Renal cortex interstitium (tissue), 11 donors: Measurements from ENCODE around the gene HES7. TPM values are rescaled to one million over a fixed set of nuclear protein-coding genes. Genes with fewer than 3 reads are reported as not detected.
"Not testable (repeated sequence)": the region's sequence is repeated elsewhere in the genome, so short reads cannot be mapped to it uniquely, and the experiment has no call there.

Source experiments
- DNase-seq, 11 donors: peaks; one replicate each; pipeline ENCODE4 v3.0.0-alpha.2; 2013; ENCODE audit warnings: low read depth in 9 of 11, low spot score in 4 of 11; ENCODE audit errors: extremely low read depth in 1 of 11
- polyA plus RNA-seq, 3 donors: library from polyadenylated mRNA; unstranded; fragments of 120-200 nt; gene quantifications; one replicate each; pipeline ENCODE4 v1.2.1, GENCODE V29; 2013; ENCODE audit not compliant: insufficient read length in 3 of 3

Gene HES7
- polyA plus RNA-seq, 3 donors, result 0.17 TPM; not detected in 2

DNA sequence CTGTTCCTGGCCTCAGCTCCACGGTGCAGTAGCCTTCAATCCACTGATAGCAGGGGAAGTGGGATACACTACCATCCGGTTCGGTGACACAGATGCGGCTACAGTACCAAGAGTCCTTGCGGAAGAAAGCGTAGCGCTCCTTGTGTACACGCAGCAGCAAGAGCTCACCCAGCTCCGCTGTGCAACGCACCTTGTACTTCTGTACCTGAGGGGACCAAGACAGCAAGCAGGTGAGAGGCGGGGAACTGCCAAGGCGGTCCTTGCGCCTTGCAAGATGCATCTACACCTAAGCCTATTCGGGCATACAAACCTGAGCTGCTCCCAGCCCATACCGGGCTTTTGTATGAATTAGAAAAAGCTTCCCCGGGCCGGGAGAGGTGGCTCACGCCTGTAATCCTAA is 7.1 kb downstream of the HES7 start:
- no peak for DNase-seq

DNA sequence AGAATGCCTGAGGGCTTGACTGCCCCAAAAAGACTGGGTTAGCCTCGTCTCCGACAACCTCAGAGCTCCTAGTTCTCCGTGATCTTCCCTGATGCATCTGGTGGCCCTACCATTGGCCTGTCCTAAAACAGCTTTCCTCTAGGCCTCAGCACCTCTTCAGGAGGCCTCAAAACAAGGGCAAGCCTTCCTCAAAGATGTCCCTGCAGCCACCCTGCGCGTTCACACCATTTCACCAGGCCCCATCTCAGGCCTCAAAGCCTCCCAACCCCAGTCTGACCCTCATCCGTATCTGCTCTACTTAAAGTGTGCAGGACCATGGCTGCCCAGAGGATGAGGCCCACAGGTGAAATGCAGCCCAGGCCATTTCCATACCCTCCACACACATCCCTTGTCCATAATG is 13.0 kb downstream of the HES7 start:
- DNase-seq, result no peak

DNA sequence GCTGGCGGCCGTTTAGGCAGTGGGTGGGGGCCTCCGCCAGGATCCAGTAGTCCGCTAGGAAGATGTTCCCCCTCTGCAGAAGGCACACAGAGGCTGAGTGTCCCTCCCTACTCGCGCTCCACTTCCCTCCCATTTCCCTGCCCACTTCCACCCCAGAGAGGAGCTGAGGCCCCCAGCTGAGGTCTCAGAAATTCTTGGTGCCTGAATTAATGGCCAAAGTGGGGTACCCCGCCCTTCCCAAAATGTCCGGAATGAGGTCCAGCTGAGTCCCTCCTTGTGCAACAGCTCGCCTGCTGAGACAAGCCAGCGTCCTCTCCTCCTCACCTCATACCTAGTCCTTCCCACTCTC is 13.5 kb downstream of the HES7 start:
- no peak for DNase-seq

DNA sequence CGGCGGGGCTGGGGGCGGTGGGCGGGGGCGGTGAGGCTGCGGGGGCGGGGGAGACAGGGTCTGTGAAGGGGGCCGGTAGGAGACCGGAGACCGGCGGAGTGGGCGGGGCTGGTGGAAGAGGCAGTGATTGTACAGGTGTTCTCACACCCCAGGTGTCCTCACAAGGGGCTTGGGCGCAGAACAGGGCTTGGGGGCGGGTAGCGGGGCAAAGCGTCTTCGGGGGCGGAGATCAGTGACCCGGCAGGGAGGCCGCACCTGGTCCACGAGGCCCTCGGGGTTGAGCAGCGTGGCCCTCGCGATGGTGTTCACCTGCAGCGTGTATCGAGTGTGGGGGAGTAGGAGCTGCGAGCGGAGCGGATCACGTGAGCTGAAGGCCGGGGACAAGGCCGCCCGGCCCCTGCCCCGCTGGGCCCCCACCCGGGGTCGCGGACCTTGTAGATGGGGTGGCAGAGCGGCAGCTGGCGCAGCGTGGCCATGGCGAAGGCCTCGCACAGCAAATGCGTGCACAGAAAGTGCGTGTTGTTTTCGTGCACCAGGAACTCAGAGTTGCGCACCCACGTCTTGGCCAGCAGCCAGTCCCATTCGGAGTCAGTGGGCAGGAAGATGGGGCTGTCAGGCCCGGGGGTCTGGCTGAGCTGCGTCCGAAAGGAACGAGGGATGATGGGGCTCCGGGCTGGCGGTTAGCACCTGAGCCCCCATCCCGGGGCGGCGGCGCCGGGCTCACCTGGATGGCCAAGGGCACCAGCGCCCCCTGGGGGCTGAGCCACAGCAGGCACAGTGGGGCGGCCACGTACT is 14.0 kb downstream of the HES7 start:
- DNase-seq, result peak in 1 of 11 donors; percentile 46

DNA sequence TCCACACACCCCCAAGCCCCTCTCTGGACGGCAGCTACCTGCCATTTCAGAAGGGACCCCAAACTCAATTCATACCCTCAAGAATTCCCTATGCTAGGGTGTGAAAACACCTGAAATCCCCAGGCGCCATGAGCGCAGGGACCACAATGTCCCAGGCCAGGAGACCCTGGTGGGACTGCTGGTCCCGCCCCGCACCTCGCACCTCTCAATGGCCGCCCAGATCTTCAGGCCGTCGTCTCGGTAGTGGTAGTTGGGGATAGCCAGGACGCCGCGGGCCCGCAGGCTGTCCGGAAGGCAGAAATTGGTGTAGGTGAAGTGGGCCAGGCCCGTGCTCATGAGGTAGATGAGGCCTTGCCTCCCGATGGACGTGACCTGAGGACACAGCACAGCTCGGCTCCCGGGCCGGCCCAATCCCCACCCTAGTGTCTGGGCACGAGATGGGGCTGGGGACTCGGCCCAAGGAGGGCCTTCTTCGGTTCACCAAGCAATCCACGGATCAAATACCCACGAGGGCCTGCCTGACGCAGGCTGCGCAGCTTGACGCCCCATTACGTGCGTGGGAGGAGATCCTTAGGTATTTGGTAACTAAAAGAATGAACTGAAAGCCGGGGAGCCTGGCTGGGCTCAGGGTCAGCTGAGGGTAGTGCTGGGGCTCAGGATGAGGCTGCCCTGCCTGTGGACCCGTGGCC is 14.8 kb downstream of the HES7 start:
- DNase-seq, result peak in 1 of 11 donors; percentile 26

GRCh38 chr17:8106980-8107379 is 16.9 kb downstream of the HES7 start:
- not testable (repeated sequence) for DNase-seq

DNA sequence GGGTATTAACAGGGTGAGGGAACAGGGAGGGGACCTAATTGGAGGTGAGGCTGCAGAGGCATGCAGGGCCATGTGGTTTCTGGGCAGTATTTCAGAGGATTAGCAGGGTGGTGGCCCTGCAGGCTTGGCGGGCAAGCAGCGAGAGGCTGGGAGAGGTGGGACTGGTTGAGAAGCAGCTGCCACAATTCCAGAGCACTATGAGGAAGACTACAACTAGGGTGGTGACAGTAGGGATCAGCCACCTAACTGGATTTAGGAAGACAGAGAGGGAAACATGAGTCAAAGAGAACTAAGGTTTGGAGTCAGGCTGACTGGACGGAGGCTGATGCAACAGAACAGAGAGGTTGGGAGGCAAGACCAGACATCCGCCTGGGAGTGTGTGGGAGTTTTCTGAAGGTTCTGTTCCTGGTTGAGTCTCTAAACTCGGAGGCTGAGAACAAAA is 17.9 kb downstream of the HES7 start:
- DNase-seq, result no peak

- no peak for DNase-seq
Observed at GRCh38 chr17:8104911-8105310, 19.0 kb downstream of the HES7 start.

GRCh38 chr17:8103549-8103948 is 20.4 kb downstream of the HES7 start:
- DNase-seq, result no peak

DNA sequence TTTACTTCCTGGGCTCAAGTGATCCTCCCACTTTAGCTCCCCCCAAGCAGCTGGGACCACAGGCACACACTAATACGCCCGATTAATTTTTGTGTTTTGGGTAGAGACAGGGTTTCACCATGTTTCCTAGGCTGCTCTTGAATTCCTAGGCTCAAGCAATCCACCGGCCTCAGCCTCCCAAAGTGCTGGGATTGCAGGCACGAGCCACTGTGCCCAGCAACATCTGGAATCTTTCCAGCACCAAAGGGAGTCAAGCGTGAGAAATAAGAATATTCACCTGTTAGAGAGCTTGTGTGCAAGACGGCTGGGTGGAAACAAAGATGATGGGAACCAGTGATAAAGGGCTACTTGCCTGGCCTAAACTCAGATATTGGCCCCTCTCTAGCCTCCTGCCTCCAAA is 22.2 kb downstream of the HES7 start:
- DNase-seq, result peak in 1 of 11 donors; percentile 7

DNA sequence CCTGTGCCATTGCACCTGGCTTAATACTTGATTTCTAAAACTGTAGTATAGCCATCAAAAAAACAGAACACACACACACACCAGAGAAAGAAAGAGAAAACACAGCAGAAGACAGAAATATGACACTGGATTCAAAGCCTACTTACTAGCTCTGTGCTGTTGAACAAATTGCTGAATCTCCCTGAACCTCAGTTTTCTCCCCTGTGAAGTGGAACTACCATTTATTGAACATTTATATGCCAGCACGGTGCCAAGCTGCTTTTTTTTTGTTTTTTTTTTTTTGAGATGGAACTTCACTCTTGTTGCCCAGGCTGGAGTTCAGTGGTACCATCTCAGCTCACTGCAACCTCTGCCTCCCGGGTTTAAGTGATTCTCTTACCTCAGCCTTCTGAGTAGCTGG is 23.1 kb downstream of the HES7 start:
- no peak for DNase-seq

DNA sequence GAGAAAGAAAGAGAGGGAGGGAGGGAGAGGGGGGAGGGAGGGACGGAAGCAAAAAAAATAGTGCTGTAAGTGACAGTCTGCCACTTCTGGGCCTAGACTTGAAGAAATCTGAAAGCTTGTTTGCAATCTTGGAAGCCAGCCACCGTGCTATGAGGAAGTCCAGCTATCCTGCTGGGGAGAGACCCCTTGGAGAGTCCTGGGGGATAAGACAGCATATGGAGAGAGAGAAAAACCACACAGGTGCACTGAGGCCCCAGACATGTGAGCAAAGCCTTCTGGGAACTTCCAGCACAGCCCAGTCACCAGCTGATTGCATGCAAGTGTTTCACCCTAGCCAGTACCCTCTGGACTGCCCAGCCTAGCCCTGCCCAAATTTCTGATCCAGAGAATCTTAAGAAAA is 23.8 kb downstream of the HES7 start:
- no peak for DNase-seq

DNA sequence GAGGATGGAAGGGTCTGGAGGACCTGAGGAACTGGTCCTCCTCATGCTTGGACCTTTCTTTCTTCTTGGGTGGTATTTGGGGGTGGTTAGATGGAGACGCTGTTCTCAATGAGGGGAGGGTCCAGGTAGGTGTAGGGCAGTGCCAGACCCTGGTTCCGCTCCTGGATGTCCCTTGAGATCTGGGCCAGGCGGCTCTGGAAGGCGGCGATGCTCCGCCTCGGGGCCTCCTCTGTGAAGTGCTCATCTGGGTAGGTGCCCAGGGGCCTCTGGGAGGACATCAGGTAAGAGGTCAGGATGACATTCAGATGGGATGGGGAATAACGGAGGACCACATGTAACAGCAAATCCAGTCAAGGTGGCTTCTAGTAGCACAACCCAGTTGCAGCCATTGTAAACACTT is 27.4 kb downstream of the HES7 start:
- DNase-seq, result no peak

- DNase-seq, result no peak
Observed at GRCh38 chr17:8095361-8095760, 28.5 kb downstream of the HES7 start.

GRCh38 chr17:8091033-8091687 is 32.7 kb downstream of the HES7 start:
- DNase-seq, result no peak

DNA sequence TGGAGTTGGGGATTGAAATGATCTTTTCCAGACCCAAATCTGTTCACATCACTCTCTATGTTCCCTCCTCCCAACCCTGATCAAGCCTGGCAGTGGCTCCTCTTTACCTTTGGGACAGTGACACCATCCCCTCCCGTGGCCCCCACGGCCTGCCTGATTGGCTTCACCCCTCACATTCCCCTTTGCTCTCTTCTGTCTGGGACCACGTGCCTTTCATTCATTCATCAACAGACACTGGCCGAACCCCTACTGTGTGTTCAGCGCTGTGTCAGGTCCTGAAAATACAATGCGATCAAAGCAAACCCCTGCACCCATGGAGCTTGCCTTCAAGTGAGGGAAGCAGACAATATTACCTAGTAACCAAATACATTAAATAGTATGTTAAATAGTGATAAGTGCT is 34.2 kb downstream of the HES7 start:
- DNase-seq, result no peak

DNA sequence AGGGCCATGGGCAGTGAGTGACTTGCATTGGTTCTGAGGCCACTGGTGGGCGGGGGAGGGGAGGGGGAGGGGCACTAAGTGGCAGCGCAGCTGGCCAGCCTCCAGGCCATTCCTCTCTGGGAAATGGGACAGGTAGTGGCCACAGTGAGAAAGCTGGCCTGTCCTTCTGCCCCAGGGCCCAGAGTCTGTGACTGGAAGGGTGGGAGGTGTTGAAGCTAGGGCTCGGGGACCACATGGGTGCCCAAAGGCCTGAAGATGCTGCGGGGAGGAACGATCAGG is 36.0 kb downstream of the HES7 start:
- no peak for DNase-seq

DNA sequence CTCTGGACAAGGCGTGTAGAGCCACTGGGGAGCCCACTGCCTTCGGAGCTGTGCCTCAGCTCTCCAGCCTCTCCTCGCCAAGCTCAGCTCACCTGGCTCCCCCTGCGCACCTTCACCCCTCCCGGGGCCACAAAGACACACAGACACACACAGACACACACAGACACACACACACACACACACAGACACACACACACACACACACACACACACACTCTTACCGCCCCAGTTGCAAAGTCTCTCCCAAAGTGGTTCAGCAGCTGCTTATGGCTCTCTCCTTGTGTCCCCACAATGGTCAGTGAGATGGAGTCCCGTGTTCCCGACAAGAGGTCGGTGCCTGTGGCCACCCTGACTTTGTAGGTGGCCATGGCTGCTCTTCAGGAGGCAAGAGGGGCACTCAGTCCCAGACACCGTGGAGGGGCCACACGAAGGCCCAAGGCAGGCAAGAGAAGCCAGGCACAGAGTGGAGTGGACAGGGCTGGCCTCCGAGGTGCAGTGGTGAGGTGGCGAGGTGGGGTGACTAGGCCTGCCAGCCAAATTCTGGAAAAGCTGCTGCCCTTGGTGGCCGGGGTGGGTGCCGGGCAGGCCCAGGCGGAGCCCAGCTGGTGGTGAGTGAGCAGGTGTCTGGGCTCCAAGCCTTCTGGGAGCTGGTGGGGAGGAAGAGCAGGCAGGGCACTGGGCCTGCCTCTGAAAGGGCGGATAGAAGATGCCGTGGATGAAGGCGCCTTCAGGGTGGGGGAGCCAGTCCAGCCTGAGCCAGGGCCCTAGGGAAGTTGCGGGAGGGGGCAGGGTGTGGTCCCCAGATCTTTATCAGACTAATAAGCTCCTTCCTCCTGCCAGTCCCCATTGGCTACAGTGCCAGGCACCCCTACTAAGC is 36.6 kb downstream of the HES7 start, which contains the start of gene ALOX12B:
TSS of gene ALOX12B (minus strand) at position 642 of the 877 bp plus-strand sequence. CDS start at position 368, 274 bp downstream.
- DNase-seq, result no peak

DNA sequence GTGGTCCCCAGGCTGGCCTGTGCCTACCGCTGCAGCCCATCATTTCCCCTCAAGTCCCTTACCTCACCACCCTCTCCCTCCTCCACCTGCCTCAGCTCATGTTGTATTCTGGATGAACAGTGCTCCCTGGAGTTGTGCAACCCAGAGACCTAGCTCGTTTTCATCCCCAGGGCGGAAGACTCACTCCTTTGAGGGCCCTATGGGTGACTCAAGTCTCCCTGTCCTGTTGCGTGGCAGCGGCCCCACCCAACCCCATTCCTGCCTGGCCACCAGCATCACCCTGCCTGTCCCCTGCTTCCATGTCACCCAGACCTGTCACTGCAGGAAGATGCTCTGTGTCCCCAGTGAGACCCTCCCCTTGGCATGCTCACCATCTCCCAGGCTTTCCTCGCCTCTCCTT is 39.7 kb downstream of the HES7 start:
- no peak for DNase-seq
